IPS-18a (cell line): Measurements from ENCODE around the gene ZBTB9.
A peak's percentile ranks its signal among the peaks of the same experiment; 100 is the strongest.

ENCODE experiments used
- H3K27ac ChIP-seq: one replicate; pipeline ENCODE4 v1.5.1; 2013; ENCODE audit warnings: low read length
- H3K27me3 ChIP-seq: one replicate; pipeline ENCODE4 v1.6.1; 2013; ENCODE audit warnings: mild to moderate bottlenecking, low read length; ENCODE audit not compliant: control insufficient read depth, insufficient read depth
- H3K36me3 ChIP-seq: one replicate; pipeline ENCODE4 v1.6.1; 2013; ENCODE audit warnings: low read depth, low read length; ENCODE audit not compliant: control insufficient read depth
- H3K4me1 ChIP-seq: one replicate; pipeline ENCODE4 v1.6.1; 2013; ENCODE audit warnings: low read depth, low read length; ENCODE audit not compliant: control insufficient read depth
- H3K4me3 ChIP-seq: one replicate; pipeline ENCODE4 v1.5.1; 2013; ENCODE audit warnings: low read length
- H3K9ac ChIP-seq: one replicate; pipeline ENCODE4 v1.6.1; 2013; ENCODE audit warnings: mild to moderate bottlenecking, low read length, moderate library complexity
- H3K9me3 ChIP-seq: one replicate; pipeline ENCODE4 v1.6.1; 2013; ENCODE audit warnings: low read depth, low read length; ENCODE audit not compliant: control insufficient read depth

Gene ZBTB9

GRCh38 chr6:33421344-33421643, 33.1 kb upstream of the ZBTB9 start:
- H3K4me1 ChIP-seq: peaks cover 38% of the 10 kb centered on the region
- H3K27me3 ChIP-seq: no peaks in the 10 kb centered on the region
- no peak overlapping the region for H3K9ac ChIP-seq
- peak overlapping the region; percentile 78 for H3K4me3 ChIP-seq
- H3K27ac ChIP-seq: no peak overlapping the region
- H3K9me3 ChIP-seq: no peaks in the 10 kb centered on the region
- peaks cover 14% of the 10 kb centered on the region for H3K36me3 ChIP-seq

- H3K4me3 ChIP-seq: no peak overlapping the region
- H3K4me1 ChIP-seq: peaks cover 39% of the 10 kb centered on the region
- peaks cover 11% of the 10 kb centered on the region for H3K36me3 ChIP-seq
- no peak overlapping the region for H3K27ac ChIP-seq
- no peak overlapping the region for H3K9ac ChIP-seq
- no peaks in the 10 kb centered on the region for H3K27me3 ChIP-seq
- H3K9me3 ChIP-seq: no peaks in the 10 kb centered on the region
These were observed 30.6 kb upstream of the ZBTB9 start for GRCh38 chr6:33423777-33424176.

- peaks cover 34% of the 10 kb centered on the region for H3K4me1 ChIP-seq
- H3K27ac ChIP-seq: peak overlapping the region; percentile 83
- H3K9me3 ChIP-seq: no peaks in the 10 kb centered on the region
- peaks cover 11% of the 10 kb centered on the region for H3K36me3 ChIP-seq
- H3K9ac ChIP-seq: peak overlapping the region; percentile 66
- H3K27me3 ChIP-seq: no peaks in the 10 kb centered on the region
- peak overlapping the region; percentile 82 for H3K4me3 ChIP-seq
These were observed 29.3 kb upstream of the ZBTB9 start for GRCh38 chr6:33424855-33425667.

- H3K4me1 ChIP-seq: peaks cover 42% of the 10 kb centered on the region
- peak overlapping the region; percentile 83 for H3K27ac ChIP-seq
- H3K4me3 ChIP-seq: peak overlapping the region; percentile 82
- H3K9ac ChIP-seq: peak overlapping the region; percentile 66
- H3K36me3 ChIP-seq: peaks cover 11% of the 10 kb centered on the region
- no peaks in the 10 kb centered on the region for H3K9me3 ChIP-seq
- H3K27me3 ChIP-seq: no peaks in the 10 kb centered on the region
These were observed 28.5 kb upstream of the ZBTB9 start for GRCh38 chr6:33425668-33426577.

- Histone ChIP-seq H3K9ac (peak overlapping the region; percentile 20), H3K27ac (no peak overlapping the region), H3K9me3 (no peaks in the 10 kb centered on the region), H3K4me1 (peaks cover 35% of the 10 kb centered on the region), H3K4me3 (peak overlapping the region; percentile 82), H3K36me3 (peaks cover 11% of the 10 kb centered on the region), H3K27me3 (no peaks in the 10 kb centered on the region)
These were observed 27.5 kb upstream of the ZBTB9 start for GRCh38 chr6:33426590-33427511.

- H3K4me1 ChIP-seq: peaks cover 41% of the 10 kb centered on the region
- H3K27ac ChIP-seq: no peak overlapping the region
- H3K9me3 ChIP-seq: no peaks in the 10 kb centered on the region
- peak overlapping the region; percentile 20 for H3K9ac ChIP-seq
- no peaks in the 10 kb centered on the region for H3K27me3 ChIP-seq
- H3K36me3 ChIP-seq: peaks cover 11% of the 10 kb centered on the region
- H3K4me3 ChIP-seq: peak overlapping the region; percentile 67
These were observed 26.7 kb upstream of the ZBTB9 start for GRCh38 chr6:33427585-33428223.

- Histone ChIP-seq H3K27ac (no peak overlapping the region), H3K4me3 (peak overlapping the region; percentile 18), H3K27me3 (no peaks in the 10 kb centered on the region), H3K9me3 (no peaks in the 10 kb centered on the region), H3K36me3 (peaks cover 8% of the 10 kb centered on the region), H3K4me1 (peaks cover 46% of the 10 kb centered on the region), H3K9ac (no peak overlapping the region)
These were observed 26.0 kb upstream of the ZBTB9 start for GRCh38 chr6:33428224-33428965.

- no peaks in the 10 kb centered on the region for H3K9me3 ChIP-seq
- H3K27ac ChIP-seq: no peak overlapping the region
- H3K9ac ChIP-seq: no peak overlapping the region
- H3K27me3 ChIP-seq: no peaks in the 10 kb centered on the region
- peaks cover 50% of the 10 kb centered on the region for H3K4me1 ChIP-seq
- peaks cover 6% of the 10 kb centered on the region for H3K36me3 ChIP-seq
- H3K4me3 ChIP-seq: peak overlapping the region; percentile 18
These were observed 25.2 kb upstream of the ZBTB9 start for GRCh38 chr6:33428966-33429749.

- Histone ChIP-seq H3K27me3 (no peaks in the 10 kb centered on the region), H3K9me3 (no peaks in the 10 kb centered on the region), H3K4me3 (no peak overlapping the region), H3K4me1 (peaks cover 49% of the 10 kb centered on the region), H3K9ac (no peak overlapping the region), H3K27ac (no peak overlapping the region), H3K36me3 (peaks cover under 1% of the 10 kb centered on the region)
These were observed 24.7 kb upstream of the ZBTB9 start for GRCh38 chr6:33429750-33430052.

GRCh38 chr6:33430334-33430733, 24.0 kb upstream of the ZBTB9 start:
- Histone ChIP-seq H3K27me3 (no peaks in the 10 kb centered on the region), H3K9me3 (no peaks in the 10 kb centered on the region), H3K4me1 (peaks cover 43% of the 10 kb centered on the region), H3K36me3 (peaks cover 5% of the 10 kb centered on the region), H3K27ac (peak overlapping the region; percentile 71), H3K4me3 (peak overlapping the region; percentile 59), H3K9ac (peak overlapping the region; percentile 21)
